Endodermal cell (in vitro differentiated cells): Measurements from ENCODE around the gene ARL15. TPM values are rescaled to one million over a fixed set of nuclear protein-coding genes. Genes with fewer than 3 reads are reported as not detected.

Experiments used
- DNase-seq: peaks from one replicate; pipeline ENCODE4 v3.0.0-alpha.2; 2017
- H3K27ac ChIP-seq: 2 replicates; pipeline ENCODE4 v1.5.1; 2013; ENCODE audit warnings: mild to moderate bottlenecking, low read depth, low read length, moderate library complexity
- H3K27me3 ChIP-seq: 2 replicates; pipeline ENCODE4 v1.6.1; 2013; ENCODE audit warnings: mild to moderate bottlenecking, low read length, moderate library complexity; ENCODE audit not compliant: insufficient read depth, control insufficient read depth, poor library complexity, severe bottlenecking
- H3K36me3 ChIP-seq: 2 replicates; pipeline ENCODE4 v1.7.0; 2013; ENCODE audit warnings: mild to moderate bottlenecking, low read length, moderate library complexity; ENCODE audit not compliant: control insufficient read depth, insufficient read depth
- H3K4me1 ChIP-seq: one replicate; pipeline ENCODE4 v1.7.0; 2013; ENCODE audit warnings: low read length; ENCODE audit not compliant: control insufficient read depth, insufficient read depth
- H3K4me3 ChIP-seq: 2 replicates; pipeline ENCODE4 v1.5.1; 2013; ENCODE audit warnings: mild to moderate bottlenecking, low read length, moderate library complexity
- H3K9ac ChIP-seq: 2 replicates; pipeline ENCODE4 v1.6.1; 2013; ENCODE audit warnings: mild to moderate bottlenecking, low read length, moderate library complexity; ENCODE audit not compliant: poor library complexity, severe bottlenecking; ENCODE audit errors: extremely low read depth
- H3K9me3 ChIP-seq: 2 replicates; pipeline ENCODE4 v1.6.1; 2013; ENCODE audit warnings: mild to moderate bottlenecking, low read length, moderate library complexity; ENCODE audit not compliant: control insufficient read depth
- H3K27ac Mint-ChIP-seq: 2 replicates; pipeline ENCODE4 v1.8.0; 2020; ENCODE audit warnings: mixed read lengths
- H3K27me3 Mint-ChIP-seq: 2 replicates; pipeline ENCODE4 v1.8.0; 2021; ENCODE audit warnings: mild to moderate bottlenecking, mixed read lengths; ENCODE audit not compliant: insufficient read depth
- H3K36me3 Mint-ChIP-seq: 2 replicates; pipeline ENCODE4 v1.8.0; 2020; ENCODE audit warnings: low read depth, mixed read lengths
- H3K4me1 Mint-ChIP-seq: 2 replicates; pipeline ENCODE4 v1.8.0; 2020; ENCODE audit warnings: mixed read lengths
- H3K4me3 Mint-ChIP-seq: 2 replicates; pipeline ENCODE4 v1.8.0; 2020; ENCODE audit warnings: mild to moderate bottlenecking, moderate library complexity, mixed read lengths
- H3K9me3 Mint-ChIP-seq: 2 replicates; pipeline ENCODE4 v1.8.0; 2020; ENCODE audit warnings: mild to moderate bottlenecking, mixed read lengths
- CTCF ChIP-seq: fragments of 200-600 bp; sonication (generic); conservative IDR thresholded peaks from 2 replicates; pipeline ENCODE4 v1.5.0; 2021; ENCODE audit warnings: antibody characterized with exemption, mild to moderate bottlenecking
- WGBS, 2 experiments: methylation state at CpG; one replicate each; pipeline versions ENCODE4 v1.1.5 to v1.1.7; 2013; ENCODE audit warnings: missing lambda C conversion rate in 2 of 2, mixed read lengths in 1 of 2; ENCODE audit not compliant: insufficient coverage in 1 of 2, insufficient read length in 1 of 2; 5-methylcytosine and 5-hydroxymethylcytosine counted together
- total RNA-seq, 2 donors: library from RNA; stranded (reverse); fragmentation: NEBNext Ultra II Directional in 1 of 2; extraction: Animal tissue kit (Norgen Biotek cat#: 25700) in 1 of 2; gene quantifications; 2 replicates in 1 of 2; 3 replicates in 1 of 2; pipeline ENCODE4 v1.2.1, GENCODE V29; 2021

Gene ARL15
- total RNA-seq, 2 donors from 2014 or later: 23.3 to 24.0 TPM

- H3K36me3 ChIP-seq: no peaks in the 10 kb centered on the region
- 86 to 98% methylated on average over 1 of the region's 1 CpG for WGBS, 2 experiments
These were observed 366.4 kb downstream of the ARL15 start for GRCh38 chr5:53943938-53944337.

GRCh38 chr5:53942724-53943123 lies 367.6 kb downstream of the ARL15 start:
- H3K9me3 Mint-ChIP-seq: no peaks in the 10 kb centered on the region
- 82 to 85% methylated on average over 5 of the region's 6 CpGs for WGBS, 2 experiments
- peak overlapping the region; percentile 68 for H3K27ac Mint-ChIP-seq
- no peak overlapping the region for H3K4me3 Mint-ChIP-seq
- peaks cover 4% of the 10 kb centered on the region for H3K36me3 Mint-ChIP-seq
- Histone ChIP-seq H3K9ac (no peak overlapping the region), H3K27me3 (no peaks in the 10 kb centered on the region), H3K27ac (no peak overlapping the region), H3K9me3 (peaks cover 5% of the 10 kb centered on the region), H3K4me1 (peaks cover 7% of the 10 kb centered on the region), H3K4me3 (no peak overlapping the region), H3K36me3 (no peaks in the 10 kb centered on the region)
- peaks cover 37% of the 10 kb centered on the region for H3K4me1 Mint-ChIP-seq
- TF ChIP-seq CTCF: no peak
- no peaks in the 10 kb centered on the region for H3K27me3 Mint-ChIP-seq
- DNase-seq: no peak

More at GRCh38 chr5:53943938-53944337, 366.4 kb downstream of the ARL15 start:
- H3K27ac Mint-ChIP-seq: no peak overlapping the region
- H3K4me1 ChIP-seq: peaks cover 7% of the 10 kb centered on the region
- H3K9me3 ChIP-seq: peaks cover 5% of the 10 kb centered on the region
- H3K4me1 Mint-ChIP-seq: peaks cover 46% of the 10 kb centered on the region
- no peak for DNase-seq
- H3K27me3 ChIP-seq: no peaks in the 10 kb centered on the region
- H3K27me3 Mint-ChIP-seq: no peaks in the 10 kb centered on the region
- no peak overlapping the region for H3K4me3 ChIP-seq
- no peak for TF ChIP-seq CTCF
- no peak overlapping the region for H3K9ac ChIP-seq
- no peak overlapping the region for H3K4me3 Mint-ChIP-seq
- no peaks in the 10 kb centered on the region for H3K9me3 Mint-ChIP-seq
- H3K36me3 Mint-ChIP-seq: peaks cover 4% of the 10 kb centered on the region
- H3K27ac ChIP-seq: no peak overlapping the region

- no peaks in the 10 kb centered on the region for H3K27me3 ChIP-seq
- H3K4me3 ChIP-seq: no peak overlapping the region
- TF ChIP-seq CTCF: no peak
- no peaks in the 10 kb centered on the region for H3K9me3 Mint-ChIP-seq
- peaks cover 4% of the 10 kb centered on the region for H3K36me3 Mint-ChIP-seq
- no peaks in the 10 kb centered on the region for H3K9me3 ChIP-seq
- 100% methylated on average over 1 of the region's 1 CpG; no CpG with 5 or more reads in 1 of the 2 experiments for WGBS, 2 experiments
- H3K36me3 ChIP-seq: no peaks in the 10 kb centered on the region
- no peak overlapping the region for H3K27ac ChIP-seq
- no peak overlapping the region for H3K4me3 Mint-ChIP-seq
- H3K4me1 Mint-ChIP-seq: peaks cover 37% of the 10 kb centered on the region
- no peak for DNase-seq
- peaks cover 7% of the 10 kb centered on the region for H3K4me1 ChIP-seq
- no peaks in the 10 kb centered on the region for H3K27me3 Mint-ChIP-seq
- no peak overlapping the region for H3K27ac Mint-ChIP-seq
- no peak overlapping the region for H3K9ac ChIP-seq
These were observed 369.5 kb downstream of the ARL15 start for GRCh38 chr5:53940921-53941320.
